HL-60 (cell line): Measurements from ENCODE around the gene TMEM91.

Experiments used
- CTCF ChIP-seq: IDR thresholded peaks from one replicate; pipeline ENCODE4 v1.5.1; 2011; ENCODE audit warnings: low read length, control low read depth, inconsistent platforms; ENCODE audit not compliant: insufficient read depth
- POLR2AphosphoS5 ChIP-seq: IDR thresholded peaks from 2 replicates; pipeline ENCODE4 v1.6.1; 2012; ENCODE audit warnings: low read depth

GRCh38 chr19:41424335-41425173, 48.2 kb downstream of the TMEM91 start:
- TF ChIP-seq CTCF (no peak), POLR2AphosphoS5 (no peak)
